ENCODE data around the gene SORBS2. TPM values are rescaled to one million over a fixed set of nuclear protein-coding genes. Genes with fewer than 3 reads are reported as not detected.

Gene SORBS2
- total RNA-seq, 4 donors from 2014 or later, result 21.5 to 103 (median 64.8) TPM

DNA sequence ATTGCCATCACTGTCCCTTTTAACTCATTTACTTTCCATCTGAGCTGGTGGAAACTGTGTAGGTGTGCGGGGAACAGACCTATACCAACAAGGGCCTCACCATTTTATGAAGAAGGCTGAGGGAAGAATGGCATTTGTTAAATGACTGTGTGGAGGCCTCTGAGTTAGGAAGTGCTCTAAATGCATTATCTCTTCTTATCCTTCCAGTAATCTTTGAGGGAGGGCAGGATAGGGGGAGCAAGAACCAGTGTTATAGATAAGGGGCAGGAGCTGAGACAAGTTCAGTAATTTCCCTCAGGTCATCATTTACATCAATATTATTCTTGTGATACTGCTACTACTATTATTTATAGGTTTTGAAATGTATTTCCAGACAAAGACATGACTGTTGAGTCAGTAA is 154.3 kb downstream of the SORBS2 start:
- DNase-seq (ENCODE audit: low spot score) (no peak), ATAC-seq (ENCODE audit: low FRiP score) (no peak)
- TF ChIP-seq CTCF (IDR thresholded peaks at IDR 0.05), result no peak

DNA sequence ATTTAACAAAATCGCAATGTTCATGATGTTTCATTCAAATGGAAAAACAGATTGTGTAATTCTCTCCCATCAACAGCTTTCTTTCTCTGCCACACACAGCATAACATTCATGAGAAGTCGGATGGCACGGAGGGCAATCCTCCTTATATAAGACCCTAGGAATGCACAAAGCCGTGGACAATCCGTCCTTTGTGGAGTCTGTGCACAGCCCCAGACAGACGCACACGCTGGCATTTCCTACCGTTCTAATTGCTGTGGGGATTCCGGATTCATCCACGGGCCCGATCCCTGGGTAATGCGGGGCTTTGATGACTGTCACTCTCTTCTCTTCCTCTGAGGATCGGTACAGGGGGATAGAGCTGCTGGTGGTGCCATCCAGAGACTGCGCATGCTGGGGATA is 154.8 kb downstream of the SORBS2 start:
- no peak for DNase-seq (ENCODE audit: low spot score)
- no peak for TF ChIP-seq CTCF (IDR thresholded peaks at IDR 0.05)
- no peak for ATAC-seq (ENCODE audit: low FRiP score)

DNA sequence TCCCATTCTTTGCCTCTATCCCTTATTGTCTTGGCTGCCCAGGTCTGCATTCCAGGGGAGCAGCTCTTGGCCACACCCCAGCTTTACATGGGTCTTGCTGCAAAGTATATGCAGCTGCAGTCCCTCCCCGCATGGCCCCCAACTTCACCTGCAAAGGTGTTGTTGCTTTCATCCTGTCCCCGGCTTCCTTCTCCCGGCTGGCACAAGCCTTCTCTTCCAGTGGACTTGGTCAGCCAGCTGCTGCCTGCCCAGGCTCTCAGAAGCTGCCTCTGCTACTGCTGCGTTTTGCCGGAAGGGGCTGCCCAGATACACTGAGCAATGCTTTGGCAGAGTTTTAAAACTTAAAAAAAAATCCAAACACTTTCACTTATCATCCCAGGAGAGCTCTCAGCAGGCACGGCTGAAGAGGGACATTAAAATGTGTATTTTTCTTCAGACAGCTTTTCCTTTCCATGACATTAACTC is 155.5 kb downstream of the SORBS2 start:
- ATAC-seq (ENCODE audit: low FRiP score), result peak; percentile 82
- no peak for TF ChIP-seq CTCF (IDR thresholded peaks at IDR 0.05)

DNA sequence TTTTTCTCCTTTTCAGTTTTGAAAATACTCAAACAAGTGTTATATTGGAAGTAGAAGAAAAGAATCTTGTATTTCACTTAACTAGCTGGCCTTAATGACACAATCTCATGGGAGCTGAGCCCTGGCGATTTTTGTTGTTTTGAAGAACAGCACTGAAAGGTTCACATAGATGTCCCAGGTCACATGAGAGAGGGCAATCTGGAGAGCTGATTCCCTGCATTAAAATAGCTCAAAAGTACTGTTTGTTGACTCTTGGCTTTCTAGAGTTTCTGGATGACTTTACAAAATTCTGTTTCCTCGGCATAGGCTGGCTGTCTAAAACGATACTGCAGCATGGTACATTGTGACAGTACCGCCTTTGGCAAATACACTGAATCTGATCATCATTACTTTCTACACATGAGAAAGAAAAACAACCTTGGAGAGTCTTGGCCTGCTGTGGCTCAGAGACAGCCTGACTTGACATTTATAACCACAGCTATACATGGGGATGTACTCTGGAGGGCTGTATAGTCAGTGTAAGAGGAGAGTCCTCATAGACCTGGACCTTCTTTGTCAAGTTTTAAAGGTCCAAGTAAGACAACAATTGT is 156.9 kb downstream of the SORBS2 start:
- DNase-seq (ENCODE audit: low spot score) (no peak), ATAC-seq (ENCODE audit: low FRiP score) (no peak)
- TF ChIP-seq CTCF (IDR thresholded peaks at IDR 0.05), result no peak

More for the DNA sequence above, 155.5 kb downstream of the SORBS2 start:
- DNase-seq (ENCODE audit: low spot score), result no peak

GRCh38 chr4:185654311-185654710 is 157.7 kb downstream of the SORBS2 start:
- no peak for DNase-seq (ENCODE audit: low spot score)
- TF ChIP-seq CTCF (IDR thresholded peaks at IDR 0.05), result no peak
- no peak for ATAC-seq (ENCODE audit: low FRiP score)

DNA sequence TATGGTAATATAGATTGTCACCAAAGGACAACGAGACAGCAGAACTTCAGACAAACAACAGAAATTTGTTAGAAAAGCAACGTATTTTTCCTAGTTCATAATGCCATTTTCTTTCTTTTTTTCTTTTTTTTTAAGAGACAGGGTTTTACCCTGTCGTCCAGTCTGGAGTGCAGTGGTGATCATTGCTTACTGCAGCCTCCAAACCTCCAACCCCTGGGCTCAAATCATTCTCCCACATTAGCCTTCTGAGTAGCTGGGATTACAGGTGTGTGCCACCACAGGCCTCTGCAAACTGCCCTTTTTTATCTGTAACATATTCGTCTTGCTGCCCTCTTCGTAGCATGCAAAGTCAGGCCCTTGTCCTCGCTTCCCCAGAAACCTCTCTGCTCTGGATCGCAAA is 160.1 kb downstream of the SORBS2 start:
- ATAC-seq (ENCODE audit: low FRiP score), result no peak
- TF ChIP-seq CTCF (IDR thresholded peaks at IDR 0.05), result no peak
- DNase-seq (ENCODE audit: low spot score), result no peak

DNA sequence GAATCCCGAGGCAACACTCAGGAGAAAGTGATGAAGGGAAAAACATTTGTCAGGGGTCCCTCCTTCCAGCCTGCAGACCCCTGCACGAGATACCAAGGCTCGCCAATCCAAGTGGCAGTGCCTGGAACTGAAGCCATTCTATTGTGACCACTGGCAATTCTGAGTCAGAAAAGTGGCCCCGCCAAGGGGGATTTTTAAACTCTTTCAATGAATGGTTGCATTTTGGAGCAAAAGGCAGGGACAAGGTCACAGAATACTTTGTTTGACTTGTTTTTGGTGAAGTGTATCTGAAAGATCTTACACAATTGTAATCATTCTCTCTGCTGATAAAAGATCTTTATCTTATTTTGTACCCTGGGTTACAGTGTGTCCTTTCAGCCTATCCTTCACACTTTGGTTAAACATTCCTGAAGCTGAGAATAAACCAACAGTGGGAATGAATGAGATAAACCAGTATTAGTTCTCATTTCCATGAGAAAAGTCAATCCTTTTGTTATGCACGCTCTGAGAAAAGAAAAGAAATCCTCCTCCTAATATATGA is 160.8 kb downstream of the SORBS2 start:
- no peak for TF ChIP-seq CTCF (IDR thresholded peaks at IDR 0.05)
- ATAC-seq (ENCODE audit: low FRiP score) (no peak), DNase-seq (ENCODE audit: low spot score) (no peak)
